Activated naive CD8-positive, alpha-beta T cell treated with anti-CD3 and anti-CD28 coated beads, Interleukin-2, amount 10 ng/mL, durations not matched to agents 7 days and 5 days (primary cell): ENCODE results near the gene RBM4B. TPM values are rescaled to one million over a fixed set of nuclear protein-coding genes. Genes with fewer than 3 reads are reported as not detected.

Source experiments
- ATAC-seq: fragments of 150-1000 bp; cut with Tn5 transposase; one replicate; pipeline ENCODE4 v1.10.0; 2021; ENCODE audit warnings: low read depth, moderate library complexity
- POLR2A ChIA-PET: fragments of 350-600 bp; sonication (Branson Sonifier 250); formaldehyde crosslinking; loops from one replicate; lab custom pipeline; 2021; ENCODE audit warnings: antibody characterized with exemption; lab: Charles Lee
- DNase-seq: peaks from one replicate; pipeline ENCODE4 v3.0.0; 2021
- H3K27ac Mint-ChIP-seq: one replicate; pipeline ENCODE4 v1.8.0; 2022; ENCODE audit warnings: mild to moderate bottlenecking, mixed read lengths
- H3K27me3 Mint-ChIP-seq: one replicate; pipeline ENCODE4 v1.8.0; 2022; ENCODE audit warnings: mild to moderate bottlenecking, moderate library complexity, mixed read lengths
- H3K36me3 Mint-ChIP-seq: one replicate; pipeline ENCODE4 v1.8.0; 2021; ENCODE audit warnings: mild to moderate bottlenecking, mixed read lengths
- H3K4me1 Mint-ChIP-seq: one replicate; pipeline ENCODE4 v1.8.0; 2021; ENCODE audit warnings: mixed read lengths
- H3K4me3 Mint-ChIP-seq: one replicate; pipeline ENCODE4 v1.8.0; 2022; ENCODE audit warnings: mild to moderate bottlenecking, moderate library complexity, mixed read lengths
- H3K9me3 Mint-ChIP-seq: one replicate; pipeline ENCODE4 v1.8.0; 2021; ENCODE audit warnings: mixed read lengths
- total RNA-seq, 2 experiments: library from RNA; stranded (reverse); gene quantifications; one replicate each; pipeline ENCODE4 v1.2.3, GENCODE V29; 2021

Gene RBM4B
- total RNA-seq, 2 experiments from 2014 or later, result 21.1 to 23.4 TPM

GRCh38 chr11:66716996-66717395 is 39.3 kb upstream of the RBM4B start:
- DNase-seq, result no peak
- Mint-ChIP-seq H3K4me1 (peaks cover 14% of the 10 kb centered on the region), H3K27me3 (peaks cover 4% of the 10 kb centered on the region), H3K36me3 (no peaks in the 10 kb centered on the region), H3K27ac (no peak overlapping the region), H3K4me3 (no peak overlapping the region), H3K9me3 (no peaks in the 10 kb centered on the region)
- no peak for ATAC-seq
- POLR2A ChIA-PET, result no interaction called here

- no peak for DNase-seq
- POLR2A ChIA-PET, result interaction anchor here (0.6 kb wide), 1 partner anchor 9 kb away, joined by 3 read pairs; no protein-coding TSS in a partner anchor
These were observed 37.8 kb upstream of the RBM4B start for GRCh38 chr11:66715346-66716085.

GRCh38 chr11:66713746-66714480 is 36.2 kb upstream of the RBM4B start:
- H3K4me3 Mint-ChIP-seq, result no peak overlapping the region
- POLR2A ChIA-PET, result no interaction called here
- no peaks in the 10 kb centered on the region for H3K36me3 Mint-ChIP-seq
- H3K27me3 Mint-ChIP-seq, result peaks cover 4% of the 10 kb centered on the region
- H3K4me1 Mint-ChIP-seq, result peaks cover 3% of the 10 kb centered on the region
- DNase-seq, result no peak
- H3K27ac Mint-ChIP-seq, result no peak overlapping the region
- ATAC-seq, result no peak
- H3K9me3 Mint-ChIP-seq, result no peaks in the 10 kb centered on the region

More at GRCh38 chr11:66715346-66716085, 37.8 kb upstream of the RBM4B start:
- no peak for ATAC-seq
- Mint-ChIP-seq H3K27me3 (peaks cover 4% of the 10 kb centered on the region), H3K36me3 (no peaks in the 10 kb centered on the region), H3K27ac (no peak overlapping the region), H3K9me3 (no peaks in the 10 kb centered on the region), H3K4me1 (peaks cover 11% of the 10 kb centered on the region), H3K4me3 (no peak overlapping the region)

GRCh38 chr11:66710384-66710930 is 32.8 kb upstream of the RBM4B start:
- H3K27me3 Mint-ChIP-seq, result no peaks in the 10 kb centered on the region
- H3K36me3 Mint-ChIP-seq, result no peaks in the 10 kb centered on the region
- H3K4me3 Mint-ChIP-seq, result no peak overlapping the region
- ATAC-seq (no peak), DNase-seq (no peak)
- H3K27ac Mint-ChIP-seq, result no peak overlapping the region
- POLR2A ChIA-PET, result no interaction called here
- H3K4me1 Mint-ChIP-seq, result peaks cover 3% of the 10 kb centered on the region
- H3K9me3 Mint-ChIP-seq, result no peaks in the 10 kb centered on the region

- Mint-ChIP-seq H3K27ac (no peak overlapping the region), H3K4me3 (no peak overlapping the region), H3K9me3 (no peaks in the 10 kb centered on the region), H3K27me3 (no peaks in the 10 kb centered on the region), H3K36me3 (no peaks in the 10 kb centered on the region), H3K4me1 (peaks cover 5% of the 10 kb centered on the region)
- DNase-seq (no peak), ATAC-seq (no peak)
- POLR2A ChIA-PET, result no interaction called here
These were observed 31.0 kb upstream of the RBM4B start for GRCh38 chr11:66708701-66709100.

- Mint-ChIP-seq H3K27ac (no peak overlapping the region), H3K4me1 (peaks cover 2% of the 10 kb centered on the region), H3K36me3 (no peaks in the 10 kb centered on the region), H3K27me3 (no peaks in the 10 kb centered on the region), H3K4me3 (no peak overlapping the region), H3K9me3 (no peaks in the 10 kb centered on the region)
- POLR2A ChIA-PET, result no interaction called here
- DNase-seq (no peak), ATAC-seq (no peak)
These were observed 30.4 kb upstream of the RBM4B start for GRCh38 chr11:66708094-66708493.

- Mint-ChIP-seq H3K9me3 (no peaks in the 10 kb centered on the region), H3K27me3 (no peaks in the 10 kb centered on the region), H3K36me3 (no peaks in the 10 kb centered on the region), H3K4me1 (peaks cover 2% of the 10 kb centered on the region), H3K27ac (no peak overlapping the region), H3K4me3 (no peak overlapping the region)
- ATAC-seq (no peak), DNase-seq (no peak)
- POLR2A ChIA-PET, result no interaction called here
These were observed 29.8 kb upstream of the RBM4B start for GRCh38 chr11:66707486-66707885.

- Mint-ChIP-seq H3K27me3 (no peaks in the 10 kb centered on the region), H3K9me3 (no peaks in the 10 kb centered on the region), H3K4me1 (peaks cover 2% of the 10 kb centered on the region), H3K36me3 (no peaks in the 10 kb centered on the region), H3K27ac (no peak overlapping the region), H3K4me3 (no peak overlapping the region)
- POLR2A ChIA-PET, result no interaction called here
- DNase-seq, result no peak
- ATAC-seq, result no peak
These were observed 29.3 kb upstream of the RBM4B start for GRCh38 chr11:66706989-66707388.

- Mint-ChIP-seq H3K4me1 (peaks cover 11% of the 10 kb centered on the region), H3K4me3 (no peak overlapping the region), H3K27me3 (no peaks in the 10 kb centered on the region), H3K36me3 (peaks cover 2% of the 10 kb centered on the region), H3K27ac (no peak overlapping the region), H3K9me3 (no peaks in the 10 kb centered on the region)
- ATAC-seq (no peak), DNase-seq (no peak)
- POLR2A ChIA-PET, result interaction anchor here (0.6 to 0.7 kb wide), 2 partner anchors 10 to 150 kb away, joined by 3 read pairs; no protein-coding TSS in a partner anchor
These were observed 28.1 kb upstream of the RBM4B start for GRCh38 chr11:66705587-66706335.

GRCh38 chr11:66704659-66705360 is 27.1 kb upstream of the RBM4B start:
- Mint-ChIP-seq H3K36me3 (peaks cover 2% of the 10 kb centered on the region), H3K27ac (no peak overlapping the region), H3K4me3 (no peak overlapping the region), H3K9me3 (no peaks in the 10 kb centered on the region), H3K27me3 (no peaks in the 10 kb centered on the region), H3K4me1 (peaks cover 11% of the 10 kb centered on the region)
- DNase-seq, result no peak
- POLR2A ChIA-PET, result no interaction called here
- no peak for ATAC-seq

GRCh38 chr11:66701432-66702240 is 23.9 kb upstream of the RBM4B start:
- Mint-ChIP-seq H3K27ac (peak overlapping the region; percentile 81), H3K4me1 (peaks cover 14% of the 10 kb centered on the region), H3K36me3 (peaks cover 2% of the 10 kb centered on the region), H3K9me3 (no peaks in the 10 kb centered on the region), H3K4me3 (peak overlapping the region; percentile 26), H3K27me3 (no peaks in the 10 kb centered on the region)
- POLR2A ChIA-PET, result no interaction called here
- DNase-seq, result no peak
- ATAC-seq, result peak; percentile 42

GRCh38 chr11:66700742-66701141 is 23.1 kb upstream of the RBM4B start:
- ATAC-seq, result no peak
- POLR2A ChIA-PET, result no interaction called here
- H3K4me3 Mint-ChIP-seq, result no peak overlapping the region
- H3K27ac Mint-ChIP-seq, result no peak overlapping the region
- peaks cover 14% of the 10 kb centered on the region for H3K4me1 Mint-ChIP-seq
- no peaks in the 10 kb centered on the region for H3K9me3 Mint-ChIP-seq
- DNase-seq, result no peak
- H3K36me3 Mint-ChIP-seq, result peaks cover 2% of the 10 kb centered on the region
- H3K27me3 Mint-ChIP-seq, result no peaks in the 10 kb centered on the region
